Calu3 (cell line): ENCODE results near the gene OR4M1. TPM values are rescaled to one million over a fixed set of nuclear protein-coding genes. Genes with fewer than 3 reads are reported as not detected.
"Not testable (repeated sequence)": the region's sequence is repeated elsewhere in the genome, so short reads cannot be mapped to it uniquely, and the experiment has no call there.

Experiments used
- BruUV-seq: library from RNA; stranded (reverse); fragments of 400-500 nt; replicated peaks from 2 replicates; lab custom pipeline; 2021; lab: Mats Ljungman, UMichigan
- CTCF ChIA-PET: fragments of 300-600 bp; sonication (Branson Sonifier 250); formaldehyde crosslinking; loops from one replicate; lab custom pipeline; 2022; ENCODE audit warnings: antibody characterized with exemption; lab: Charles Lee
- DNase-seq: peaks from one replicate; pipeline ENCODE4 v3.0.0; 2022
- H3K27ac Mint-ChIP-seq: one replicate; pipeline ENCODE4 v1.8.0; 2022; ENCODE audit warnings: mixed read lengths; ENCODE audit not compliant: unreplicated experiment
- H3K27me3 Mint-ChIP-seq: one replicate; pipeline ENCODE4 v1.8.0; 2022; ENCODE audit warnings: mixed read lengths; ENCODE audit not compliant: unreplicated experiment
- H3K36me3 Mint-ChIP-seq: one replicate; pipeline ENCODE4 v1.8.0; 2022; ENCODE audit warnings: mild to moderate bottlenecking, moderate library complexity, mixed read lengths; ENCODE audit not compliant: insufficient read depth, unreplicated experiment
- H3K4me1 Mint-ChIP-seq: one replicate; pipeline ENCODE4 v1.8.0; 2022; ENCODE audit warnings: mild to moderate bottlenecking, low read depth, mixed read lengths; ENCODE audit not compliant: unreplicated experiment
- H3K4me3 Mint-ChIP-seq: one replicate; pipeline ENCODE4 v1.8.0; 2022; ENCODE audit warnings: mild to moderate bottlenecking, low read depth, moderate library complexity, mixed read lengths; ENCODE audit not compliant: unreplicated experiment
- H3K9me3 Mint-ChIP-seq: one replicate; pipeline ENCODE4 v1.8.0; 2022; ENCODE audit warnings: low read depth, mixed read lengths; ENCODE audit not compliant: unreplicated experiment
- intact Hi-C: fragments of 100-400 bp; cut with micrococcal nuclease; formaldehyde crosslinking; loops from one replicate; pipeline ENCODE4 v1.10.0; 2022; ENCODE audit not compliant: unreplicated experiment
- total RNA-seq: library from RNA; stranded (reverse); gene quantifications from 2 replicates; pipeline ENCODE4 v1.2.3, GENCODE V29; 2022
- TF ChIP-seq, protein P1 (sequence below): fragments of 200-600 bp; IDR thresholded peaks from one replicate; pipeline ENCODE4 v1.8.0; 2022; ENCODE audit warnings: antibody characterized with exemption; ENCODE audit not compliant: unreplicated experiment

OR4M1 gene
- total RNA-seq, 1 experiment from 2014 or later, result not detected

DNA sequence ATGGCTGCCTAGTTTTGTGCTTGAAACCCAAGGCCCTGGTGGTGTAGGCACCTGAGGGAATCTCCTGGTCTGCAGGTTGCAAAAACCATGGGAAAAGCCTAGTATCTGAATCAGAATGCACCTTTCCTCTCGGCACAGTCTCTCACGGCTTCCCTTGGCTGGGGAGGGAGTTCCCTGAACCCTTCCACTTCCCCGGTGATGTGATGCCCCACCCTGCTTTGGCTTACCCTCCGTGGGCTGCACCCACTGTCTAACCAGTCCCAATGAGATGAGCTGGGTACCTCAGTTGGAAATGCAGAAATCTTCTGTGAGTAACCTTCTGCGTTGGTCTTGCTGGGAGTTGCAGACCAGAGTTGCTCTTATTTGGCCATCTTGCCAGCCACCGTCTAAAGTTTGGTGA is 47.7 kb downstream of the OR4M1 start:
- CTCF ChIA-PET, result not testable (repeated sequence)

GRCh38 chr14:19823178-19823577 is 49.9 kb downstream of the OR4M1 start:
- intact Hi-C loops, result no loop called here
- Mint-ChIP-seq H3K9me3 (peaks cover 10% of the 10 kb centered on the region), H3K27me3 (no peaks in the 10 kb centered on the region), H3K27ac (no peak overlapping the region), H3K4me3 (no peak overlapping the region), H3K36me3 (no peaks in the 10 kb centered on the region), H3K4me1 (no peaks in the 10 kb centered on the region)
- DNase-seq, result no peak
- CTCF ChIA-PET, result no interaction called here
- TF ChIP-seq, protein P1, sequence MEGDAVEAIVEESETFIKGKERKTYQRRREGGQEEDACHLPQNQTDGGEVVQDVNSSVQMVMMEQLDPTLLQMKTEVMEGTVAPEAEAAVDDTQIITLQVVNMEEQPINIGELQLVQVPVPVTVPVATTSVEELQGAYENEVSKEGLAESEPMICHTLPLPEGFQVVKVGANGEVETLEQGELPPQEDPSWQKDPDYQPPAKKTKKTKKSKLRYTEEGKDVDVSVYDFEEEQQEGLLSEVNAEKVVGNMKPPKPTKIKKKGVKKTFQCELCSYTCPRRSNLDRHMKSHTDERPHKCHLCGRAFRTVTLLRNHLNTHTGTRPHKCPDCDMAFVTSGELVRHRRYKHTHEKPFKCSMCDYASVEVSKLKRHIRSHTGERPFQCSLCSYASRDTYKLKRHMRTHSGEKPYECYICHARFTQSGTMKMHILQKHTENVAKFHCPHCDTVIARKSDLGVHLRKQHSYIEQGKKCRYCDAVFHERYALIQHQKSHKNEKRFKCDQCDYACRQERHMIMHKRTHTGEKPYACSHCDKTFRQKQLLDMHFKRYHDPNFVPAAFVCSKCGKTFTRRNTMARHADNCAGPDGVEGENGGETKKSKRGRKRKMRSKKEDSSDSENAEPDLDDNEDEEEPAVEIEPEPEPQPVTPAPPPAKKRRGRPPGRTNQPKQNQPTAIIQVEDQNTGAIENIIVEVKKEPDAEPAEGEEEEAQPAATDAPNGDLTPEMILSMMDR, result no peak
- BruUV-seq, result no TSS peak

More for the DNA sequence above, 47.7 kb downstream of the OR4M1 start:
- BruUV-seq, H3K36me3 Mint-ChIP-seq, intact Hi-C loops, H3K4me1 Mint-ChIP-seq, DNase-seq, H3K4me3 Mint-ChIP-seq, H3K27me3 Mint-ChIP-seq, H3K27ac Mint-ChIP-seq: not testable (repeated sequence)
- H3K9me3 Mint-ChIP-seq, result peaks cover 10% of the 10 kb centered on the region

DNA sequence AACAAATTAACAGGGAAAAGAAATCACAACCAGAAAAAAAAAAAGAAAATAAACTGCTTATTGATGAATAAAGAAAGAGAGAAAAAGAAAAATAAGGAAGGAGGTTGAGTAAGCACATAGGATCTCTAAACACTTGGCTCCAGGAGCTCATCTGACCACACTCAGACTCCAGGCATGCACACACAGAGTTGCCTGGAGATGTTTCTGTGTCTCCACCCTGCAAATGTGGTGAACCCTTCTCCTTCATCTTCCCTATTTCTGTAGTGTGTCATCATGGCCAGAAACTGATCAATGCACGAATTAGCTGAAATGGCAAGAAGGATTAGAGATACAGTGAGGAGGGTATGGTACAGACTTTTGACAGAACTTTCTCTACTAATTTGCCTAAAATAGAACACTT is 50.5 kb downstream of the OR4M1 start:
- Mint-ChIP-seq H3K4me3 (no peak overlapping the region), H3K36me3 (no peaks in the 10 kb centered on the region), H3K27me3 (no peaks in the 10 kb centered on the region), H3K9me3 (peaks cover 10% of the 10 kb centered on the region), H3K4me1 (no peaks in the 10 kb centered on the region), H3K27ac (no peak overlapping the region)
- intact Hi-C loops, result no loop called here
- CTCF ChIA-PET, result no interaction called here
- no TSS peak for BruUV-seq
- TF ChIP-seq, protein P1, result no peak
- DNase-seq, result no peak

GRCh38 chr14:19827626-19828244 is 54.4 kb downstream of the OR4M1 start:
- CTCF ChIA-PET, H3K4me3 Mint-ChIP-seq, DNase-seq, H3K4me1 Mint-ChIP-seq, H3K27me3 Mint-ChIP-seq, H3K36me3 Mint-ChIP-seq, BruUV-seq, intact Hi-C loops, H3K27ac Mint-ChIP-seq, H3K9me3 Mint-ChIP-seq: not testable (repeated sequence)

DNA sequence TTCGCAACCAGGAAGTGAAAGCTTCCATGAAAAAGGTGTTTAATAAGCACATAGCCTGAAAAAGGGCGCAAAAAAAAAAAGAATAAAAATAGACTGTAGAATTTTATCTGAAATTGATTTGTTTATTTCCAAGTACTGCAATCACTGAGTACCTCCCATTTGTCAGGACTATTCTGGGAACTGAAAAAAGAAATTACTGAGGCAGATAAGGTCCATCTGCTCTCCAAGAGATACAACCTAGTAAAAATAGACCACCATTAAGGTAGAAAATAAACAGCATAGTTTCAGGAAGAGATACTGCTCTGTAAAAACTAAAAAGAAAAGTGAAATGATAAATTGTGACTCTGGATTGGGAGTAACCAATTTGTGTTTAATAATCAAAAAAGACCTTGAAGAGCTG is 55.0 kb downstream of the OR4M1 start:
- BruUV-seq, result no TSS peak
- intact Hi-C loops, result no loop called here
- Mint-ChIP-seq H3K4me3 (no peak overlapping the region), H3K27me3 (no peaks in the 10 kb centered on the region), H3K27ac (no peak overlapping the region), H3K36me3 (no peaks in the 10 kb centered on the region), H3K9me3 (peaks cover 8% of the 10 kb centered on the region), H3K4me1 (no peaks in the 10 kb centered on the region)
- CTCF ChIA-PET, result no interaction called here
- TF ChIP-seq, protein P1, result no peak
- DNase-seq, result no peak

Other genes starting within 250 kb of the OR4M1 start
- gene OR11H2, start 59.6 kb upstream of the OR4M1 start, total RNA-seq, result not detected in 2 replicates
- gene OR4Q3, start 29.9 kb upstream of the OR4M1 start, total RNA-seq, result not detected in 2 replicates
- not detected in 2 replicates for gene OR4N2, start 30.3 kb downstream of the OR4M1 start, total RNA-seq
- gene OR4K2, start 101.6 kb downstream of the OR4M1 start, total RNA-seq, result not detected in 2 replicates
- not detected in 2 replicates for gene OR4K5, start 147.1 kb downstream of the OR4M1 start, total RNA-seq
- not detected in 2 replicates for gene OR4K1, start 157.4 kb downstream of the OR4M1 start, total RNA-seq
- not detected in 2 replicates for gene OR4K15, start 202.1 kb downstream of the OR4M1 start, total RNA-seq
- gene OR4Q2, start 228.7 kb downstream of the OR4M1 start, total RNA-seq, result not detected in 2 replicates
- gene OR4K14, start 245.8 kb downstream of the OR4M1 start, total RNA-seq, result not detected in 2 replicates